ENCODE measurements around the gene MBNL1. TPM values are rescaled to one million over a fixed set of nuclear protein-coding genes. Genes with fewer than 3 reads are reported as not detected.

The MBNL1 gene
- total and polyA plus RNA-seq, 2 of the 13 experiments (the other 11 are each of a cell fraction or from before 2014, with no cell fraction given): 27.1 to 55.4 TPM

GRCh38 chr3:152313430-152313829, 44.7 kb downstream of the MBNL1 start:
- no peak overlapping the region for H2AFZ ChIP-seq (ENCODE audit: low read length)
- DNase-seq (ENCODE audit: low spot score) (no peak), FAIRE-seq (no peak), ATAC-seq (no peak)
- H3K27me3 ChIP-seq (ENCODE audit: control insufficient read depth in 1 of 2, insufficient read depth in 2 of 2, low read length in 2 of 2): no peaks in the 10 kb centered on the region
- in situ Hi-C loops (cut with HindIII; ENCODE audit: extremely low pct_ligation_motif_present, low pct_unique_long_range_greater_than_20kb) (no loop called here), intact Hi-C loops (cut with micrococcal nuclease; ENCODE audit: unreplicated experiment) (no loop called here)
- H3K27ac ChIP-seq (ENCODE audit: extremely low read length, insufficient read depth, low read length): no peak overlapping the region
- ChIA-PET CTCF (ENCODE audit: low intra/inter-chr PET ratio, low total read pairs) (no interaction called here), POLR2A (no interaction called here)
- no peaks in the 10 kb centered on the region for H3K36me3 ChIP-seq (replicated peaks in 1 of 2; ENCODE audit: control insufficient read depth in 1 of 2, insufficient read depth in 2 of 2, low read length in 2 of 2)
- no peak overlapping the region for H3K4me2 ChIP-seq (ENCODE audit: low read depth, low read length)
- 79% methylated on average over 2 of the region's 2 CpGs for WGBS (ENCODE audit: low lambda C conversion rate)
- TF ChIP-seq EP300 (IDR thresholded peaks at IDR 0.05; ENCODE audit: low read depth in 2 of 2, low read length in 2 of 2) (no peak), EP300 (CRISPR knock-in tag; IDR thresholded peaks at IDR 0.05; ENCODE audit: borderline replicate concordance) (no peak), RXRB (CRISPR knock-in tag; IDR thresholded peaks at IDR 0.05; ENCODE audit: borderline replicate concordance) (no peak), SOX5 (CRISPR knock-in tag; IDR thresholded peaks at IDR 0.05; ENCODE audit: borderline replicate concordance) (no peak), GATAD2A (CRISPR knock-in tag; IDR thresholded peaks at IDR 0.05) (no peak), HNRNPH1 (optimal IDR thresholded peaks at IDR 0.05; ENCODE audit: low read depth, low read length) (no peak), DMAP1 (CRISPR knock-in tag; IDR thresholded peaks at IDR 0.05) (no peak), POGZ (CRISPR knock-in tag; IDR thresholded peaks at IDR 0.05) (no peak), RXRA (CRISPR knock-in tag; IDR thresholded peaks at IDR 0.05) (no peak), THAP8 (CRISPR knock-in tag; IDR thresholded peaks at IDR 0.05; ENCODE audit: borderline replicate concordance) (no peak), IRX3 (CRISPR knock-in tag; IDR thresholded peaks at IDR 0.05; ENCODE audit: borderline replicate concordance, low read depth) (no peak), MTF2 (CRISPR knock-in tag; IDR thresholded peaks at IDR 0.05; ENCODE audit: borderline replicate concordance) (no peak), ZMYM4 (CRISPR knock-in tag; IDR thresholded peaks at IDR 0.05) (no peak), STAG1 (CRISPR knock-in tag; IDR thresholded peaks at IDR 0.05) (no peak), ZNF30 (CRISPR knock-in tag; IDR thresholded peaks at IDR 0.05) (no peak), POGK (CRISPR knock-in tag; conservative IDR thresholded peaks at IDR 0.05) (no peak), DMTF1 (CRISPR knock-in tag; IDR thresholded peaks at IDR 0.05) (no peak), YEATS2 (CRISPR knock-in tag; IDR thresholded peaks at IDR 0.05; ENCODE audit: borderline replicate concordance) (no peak), PCBP2 (optimal IDR thresholded peaks at IDR 0.05; ENCODE audit: low read depth, low read length, poor library complexity, severe bottlenecking) (no peak), SETDB1 (CRISPR knock-in tag; IDR thresholded peaks at IDR 0.05; ENCODE audit: borderline replicate concordance) (no peak), SMAD1 (CRISPR knock-in tag; IDR thresholded peaks at IDR 0.05; ENCODE audit: borderline replicate concordance, low read depth) (no peak)
- H3K4me3 ChIP-seq (replicated peaks in 1 of 3; ENCODE audit: insufficient read depth in 1 of 3, low read depth in 2 of 3, low read length in 3 of 3): no peak overlapping the region
- no peak overlapping the region for H3K9ac ChIP-seq (ENCODE audit: insufficient read depth, low read depth, low read length)
- H3K4me1 ChIP-seq (ENCODE audit: insufficient read depth, low read length): peaks cover 22% of the 10 kb centered on the region
- peaks cover 59% of the 10 kb centered on the region for H3K79me2 ChIP-seq (ENCODE audit: insufficient read depth, low read length)
- H4K20me1 ChIP-seq (ENCODE audit: insufficient read depth, low read length): no peaks in the 10 kb centered on the region
- H3K9me3 ChIP-seq (ENCODE audit: low read length): no peaks in the 10 kb centered on the region
- no TSS peak for BruUV-seq (replicated peaks)
